Stimulated activated CD4-positive, alpha-beta T cell treated with anti-CD3 and anti-CD28 coated beads, Interleukin-2, amount 100 ng/mL, for 4 hours (primary cell): ENCODE data around the gene MYCT1.

Source experiments
- DNase-seq: peaks from one replicate; pipeline ENCODE4 v3.0.0-alpha.2; 2020; ENCODE audit warnings: low read depth

Gene MYCT1

DNA sequence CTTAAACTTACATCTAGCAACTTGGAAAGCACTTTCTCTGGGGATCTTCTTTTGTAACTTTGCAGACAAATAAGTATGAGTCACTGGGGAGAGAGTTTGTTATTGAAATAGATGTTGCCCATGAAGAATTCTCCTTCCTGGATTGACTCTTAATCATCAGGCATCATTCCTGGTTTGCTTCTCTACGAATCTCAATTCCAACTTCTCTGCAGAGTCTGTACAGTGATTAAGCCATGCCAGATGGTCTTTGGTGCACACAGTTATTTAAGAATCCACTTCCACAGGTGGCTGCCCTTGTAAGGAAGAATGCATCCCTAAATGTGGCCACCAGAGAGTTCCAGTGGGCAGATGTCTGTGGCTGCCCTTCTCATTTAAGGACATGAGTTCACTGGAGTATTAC is 25.7 kb downstream of the MYCT1 start:
- no peak for DNase-seq

DNA sequence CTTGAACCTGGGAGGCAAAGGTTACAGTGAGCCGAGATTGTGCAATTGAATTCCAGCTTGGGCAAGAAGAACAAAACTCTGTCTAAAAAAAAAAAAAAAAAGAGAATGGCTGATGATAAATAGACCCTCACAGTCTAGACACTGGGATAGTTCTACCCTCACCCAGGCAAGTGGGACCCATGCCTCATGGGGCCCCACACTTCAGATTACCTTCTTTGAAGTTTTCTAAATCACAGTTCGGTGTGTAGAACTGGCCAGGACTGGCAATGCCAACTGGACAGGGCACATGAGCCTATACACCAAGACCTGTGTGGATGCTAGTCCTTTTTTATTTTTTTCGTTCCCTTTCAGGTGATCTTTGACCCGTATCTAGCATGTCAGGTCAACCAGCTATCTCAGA is 28.6 kb downstream of the MYCT1 start:
- no peak for DNase-seq

GRCh38 chr6:152727507-152727906 is 29.8 kb downstream of the MYCT1 start:
- no peak for DNase-seq

DNA sequence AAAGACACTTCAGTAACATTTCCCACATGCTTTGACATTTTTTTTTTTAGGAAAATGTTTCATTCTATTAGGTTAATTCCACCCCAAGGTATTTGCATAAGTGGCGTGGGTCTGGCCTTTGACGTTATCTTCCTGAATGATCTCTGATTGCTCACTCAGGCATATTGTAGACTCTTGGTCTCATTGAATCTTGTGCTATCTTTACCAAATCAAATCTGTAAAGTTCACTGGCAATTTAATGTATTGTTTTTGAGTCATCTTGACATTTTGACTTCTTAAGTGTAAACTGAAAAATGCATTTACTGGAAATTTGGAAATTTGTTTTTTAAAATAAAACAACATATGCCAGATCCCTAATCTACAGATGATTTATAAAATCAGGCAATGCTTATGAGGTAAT is 36.9 kb downstream of the MYCT1 start:
- DNase-seq: no peak

DNA sequence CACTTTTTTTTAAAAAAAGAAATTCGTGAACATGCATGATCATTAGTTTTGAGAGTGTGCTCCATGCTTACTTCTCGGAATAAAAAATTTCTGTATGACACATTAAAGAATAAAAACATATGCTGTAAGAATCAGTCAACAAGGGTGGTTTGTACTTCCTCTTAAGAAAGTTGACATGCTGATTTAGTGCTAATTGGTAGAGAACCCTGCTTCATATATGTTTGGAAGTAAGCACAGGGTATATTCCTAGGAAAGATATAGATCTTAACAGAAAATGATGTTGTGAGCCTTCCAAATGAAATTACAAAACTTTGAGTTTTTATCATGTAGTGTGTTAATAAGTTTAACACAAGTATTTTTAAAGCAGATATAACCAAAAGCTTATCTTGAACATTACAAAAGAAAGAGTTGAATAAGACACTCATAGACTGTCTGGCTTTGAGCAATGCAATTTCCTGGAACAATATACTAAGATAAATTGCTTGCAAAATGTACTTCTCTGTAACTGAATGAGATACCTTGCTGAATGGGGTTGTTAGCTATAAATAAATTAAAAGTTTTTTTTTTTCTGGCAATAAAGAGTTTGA is 39.1 kb downstream of the MYCT1 start:
- no peak for DNase-seq

GRCh38 chr6:152745509-152746171 is 47.9 kb downstream of the MYCT1 start:
- DNase-seq: no peak

DNA sequence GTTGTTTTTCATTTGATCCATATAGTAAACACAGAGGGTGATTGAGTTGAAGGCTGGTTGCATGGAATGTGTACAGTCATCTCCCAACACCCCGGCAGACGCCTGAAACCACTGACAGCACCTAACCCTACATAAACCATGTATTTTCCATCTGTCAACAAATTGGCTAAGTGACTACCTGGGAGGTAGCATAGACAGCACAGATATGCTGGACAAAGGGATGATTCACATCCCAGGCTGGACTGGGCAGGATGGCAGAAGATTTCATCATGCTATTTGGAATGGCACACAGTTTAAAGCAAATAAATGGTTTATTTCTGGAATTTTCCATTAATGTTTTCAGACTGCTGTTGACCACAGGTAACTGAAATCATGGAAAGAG is 48.5 kb downstream of the MYCT1 start:
- no peak for DNase-seq

- no peak for DNase-seq
Measured at GRCh38 chr6:152748843-152749242, 51.1 kb downstream of the MYCT1 start.

GRCh38 chr6:152749336-152749735 is 51.6 kb downstream of the MYCT1 start:
- no peak for DNase-seq

- DNase-seq: no peak
Measured at GRCh38 chr6:152750694-152751093, 53.0 kb downstream of the MYCT1 start, which contains the start of gene VIP. VIP (plus strand) TSS chr6:152750797; CDS start chr6:152752178, 1,381 bp downstream.

DNA sequence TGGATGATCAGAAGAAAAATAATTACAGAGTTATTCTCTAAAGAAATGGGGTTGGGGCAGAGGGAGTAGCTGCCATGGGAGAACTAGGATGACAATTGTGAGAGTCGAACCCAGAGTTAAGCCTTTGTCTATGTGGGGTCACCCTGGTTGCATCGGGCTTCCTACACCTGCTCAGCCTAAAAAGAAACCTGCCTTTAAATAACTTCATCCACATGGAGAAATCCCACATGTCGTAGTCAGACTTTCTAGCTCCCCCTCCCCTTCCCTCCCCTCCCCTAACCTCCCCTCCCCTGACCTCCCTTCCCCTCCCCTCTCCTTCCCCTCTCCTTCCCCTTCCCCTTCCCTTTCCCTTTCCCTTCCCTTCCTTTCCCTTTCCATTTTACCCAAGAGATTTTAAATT is 67.6 kb downstream of the MYCT1 start:
- no peak for DNase-seq

- no peak for DNase-seq
Measured at GRCh38 chr6:152769159-152769558, 71.5 kb downstream of the MYCT1 start.

GRCh38 chr6:152769993-152770392 is 72.3 kb downstream of the MYCT1 start:
- no peak for DNase-seq

DNA sequence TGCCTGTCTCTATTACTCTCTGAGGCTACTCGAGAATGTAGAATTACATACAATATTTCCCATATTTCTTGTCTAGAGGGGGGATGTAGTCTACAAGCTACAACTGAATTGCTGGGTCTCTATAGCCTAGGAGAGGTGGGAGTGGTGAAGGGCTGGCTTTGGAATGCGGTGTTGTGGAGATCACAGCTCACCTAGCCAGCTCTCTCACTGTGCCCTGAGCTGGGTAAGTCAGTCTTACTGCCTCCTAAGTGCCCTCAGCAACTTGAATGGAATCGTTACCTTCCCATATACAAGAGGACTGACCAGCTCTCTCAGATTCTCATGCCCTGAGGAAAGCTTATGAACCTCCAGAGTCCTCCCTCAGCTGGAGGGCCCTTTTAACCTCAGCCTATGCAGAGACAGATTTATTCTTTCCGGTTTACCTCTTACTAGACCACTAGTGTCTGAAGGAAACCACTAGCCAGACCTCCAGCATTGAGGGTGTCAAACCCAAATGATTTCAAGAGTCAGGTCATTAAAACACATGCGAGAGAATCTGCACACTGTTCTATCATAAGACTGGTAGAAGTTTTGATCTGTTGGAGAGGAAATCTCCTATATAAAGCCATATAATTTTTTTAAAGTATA is 73.5 kb downstream of the MYCT1 start:
- no peak for DNase-seq
